ENCODE measurements around the gene ANGEL1. TPM values are rescaled to one million over a fixed set of nuclear protein-coding genes. Genes with fewer than 3 reads are reported as not detected.

The ANGEL1 gene
- total and polyA plus RNA-seq, 9 of the 15 experiments (the other 6 are each of a cell fraction or from before 2014, with no cell fraction given) = 2.1 to 22.2 (median 7.3) TPM

DNA sequence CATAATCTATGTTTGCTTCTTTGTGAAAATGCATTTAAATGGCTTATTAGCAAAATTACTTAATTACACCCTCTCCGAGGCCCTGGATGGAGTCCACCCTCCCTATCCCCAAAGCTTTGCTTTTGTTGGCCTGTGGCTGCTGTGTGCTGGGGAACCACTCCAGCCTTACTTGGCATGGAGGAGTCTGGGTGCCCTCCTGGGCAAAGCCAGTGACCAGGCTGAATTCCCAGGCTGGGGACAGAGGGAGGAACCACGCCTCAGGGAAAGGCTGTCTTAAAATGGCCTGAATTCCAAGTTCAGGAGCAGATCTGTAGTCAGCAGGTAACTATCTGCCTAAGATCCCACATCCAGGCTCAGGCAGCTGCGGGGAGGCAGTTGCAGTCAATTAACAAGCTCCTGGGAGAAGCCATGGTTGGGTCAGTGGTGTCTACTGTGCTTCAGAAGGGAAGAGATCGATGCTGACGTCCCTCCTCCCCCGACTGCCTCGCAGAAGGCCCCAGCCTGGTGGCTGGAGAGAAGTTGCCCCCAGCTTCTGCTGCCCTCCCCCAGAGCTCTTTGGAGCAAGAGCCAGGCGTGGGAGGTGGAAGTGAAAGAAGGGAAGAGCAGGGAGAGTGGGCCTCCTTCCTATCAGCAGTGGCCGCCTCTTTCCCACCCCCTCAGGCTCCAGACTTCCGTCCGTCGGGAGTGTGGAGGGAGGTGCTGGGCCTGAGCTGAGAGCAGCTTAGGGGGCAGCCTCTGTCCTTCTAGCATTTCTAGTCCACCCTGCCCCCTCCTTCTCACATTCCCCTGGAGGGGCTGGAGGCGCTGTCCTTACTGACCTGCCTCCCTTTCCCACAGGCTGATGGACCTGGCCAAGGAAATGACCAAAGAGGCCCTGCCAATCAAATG lies 40.1 kb downstream of the ANGEL1 start (continued):
- no peak for TF ChIP-seq RHOXF2B (CRISPR knock-in tag; conservative IDR thresholded peaks at IDR 0.05)
- no peak for TF ChIP-seq ZBTB8A (IDR thresholded peaks at IDR 0.05; ENCODE audit: partially characterized antibody)
- no peak for TF ChIP-seq NR2C1 (IDR thresholded peaks at IDR 0.05)
- TF ChIP-seq NR2C1 (tag; IDR thresholded peaks at IDR 0.05) = no peak
- no peak for TF ChIP-seq WHSC1 (IDR thresholded peaks at IDR 0.05; ENCODE audit: low read length)
- TF ChIP-seq CEBPZ (IDR thresholded peaks at IDR 0.05; ENCODE audit: borderline replicate concordance, low read depth, low read length) = no peak
- no peak for TF ChIP-seq ZMIZ1 (IDR thresholded peaks at IDR 0.05; ENCODE audit: low read depth in 2 of 2, low read length in 2 of 2)
- TF ChIP-seq, protein P1, sequence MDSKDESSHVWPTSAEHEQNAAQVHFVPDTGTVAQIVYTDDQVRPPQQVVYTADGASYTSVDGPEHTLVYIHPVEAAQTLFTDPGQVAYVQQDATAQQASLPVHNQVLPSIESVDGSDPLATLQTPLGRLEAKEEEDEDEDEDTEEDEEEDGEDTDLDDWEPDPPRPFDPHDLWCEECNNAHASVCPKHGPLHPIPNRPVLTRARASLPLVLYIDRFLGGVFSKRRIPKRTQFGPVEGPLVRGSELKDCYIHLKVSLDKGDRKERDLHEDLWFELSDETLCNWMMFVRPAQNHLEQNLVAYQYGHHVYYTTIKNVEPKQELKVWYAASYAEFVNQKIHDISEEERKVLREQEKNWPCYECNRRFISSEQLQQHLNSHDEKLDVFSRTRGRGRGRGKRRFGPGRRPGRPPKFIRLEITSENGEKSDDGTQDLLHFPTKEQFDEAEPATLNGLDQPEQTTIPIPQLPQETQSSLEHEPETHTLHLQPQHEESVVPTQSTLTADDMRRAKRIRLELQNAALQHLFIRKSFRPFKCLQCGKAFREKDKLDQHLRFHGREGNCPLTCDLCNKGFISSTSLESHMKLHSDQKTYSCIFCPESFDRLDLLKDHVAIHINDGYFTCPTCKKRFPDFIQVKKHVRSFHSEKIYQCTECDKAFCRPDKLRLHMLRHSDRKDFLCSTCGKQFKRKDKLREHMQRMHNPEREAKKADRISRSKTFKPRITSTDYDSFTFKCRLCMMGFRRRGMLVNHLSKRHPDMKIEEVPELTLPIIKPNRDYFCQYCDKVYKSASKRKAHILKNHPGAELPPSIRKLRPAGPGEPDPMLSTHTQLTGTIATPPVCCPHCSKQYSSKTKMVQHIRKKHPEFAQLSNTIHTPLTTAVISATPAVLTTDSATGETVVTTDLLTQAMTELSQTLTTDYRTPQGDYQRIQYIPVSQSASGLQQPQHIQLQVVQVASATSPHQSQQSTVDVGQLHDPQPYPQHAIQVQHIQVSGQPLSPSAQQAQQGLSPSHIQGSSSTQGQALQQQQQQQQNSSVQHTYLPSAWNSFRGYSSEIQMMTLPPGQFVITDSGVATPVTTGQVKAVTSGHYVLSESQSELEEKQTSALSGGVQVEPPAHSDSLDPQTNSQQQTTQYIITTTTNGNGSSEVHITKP (IDR thresholded peaks at IDR 0.05; ENCODE audit: partially characterized antibody) = peak; percentile 45
- peak; percentile 36 for TF ChIP-seq CBFA2T3 (IDR thresholded peaks at IDR 0.05)
- no peak for TF ChIP-seq E2F1 (CRISPR knock-in tag; IDR thresholded peaks at IDR 0.05)
- TF ChIP-seq, protein P2, sequence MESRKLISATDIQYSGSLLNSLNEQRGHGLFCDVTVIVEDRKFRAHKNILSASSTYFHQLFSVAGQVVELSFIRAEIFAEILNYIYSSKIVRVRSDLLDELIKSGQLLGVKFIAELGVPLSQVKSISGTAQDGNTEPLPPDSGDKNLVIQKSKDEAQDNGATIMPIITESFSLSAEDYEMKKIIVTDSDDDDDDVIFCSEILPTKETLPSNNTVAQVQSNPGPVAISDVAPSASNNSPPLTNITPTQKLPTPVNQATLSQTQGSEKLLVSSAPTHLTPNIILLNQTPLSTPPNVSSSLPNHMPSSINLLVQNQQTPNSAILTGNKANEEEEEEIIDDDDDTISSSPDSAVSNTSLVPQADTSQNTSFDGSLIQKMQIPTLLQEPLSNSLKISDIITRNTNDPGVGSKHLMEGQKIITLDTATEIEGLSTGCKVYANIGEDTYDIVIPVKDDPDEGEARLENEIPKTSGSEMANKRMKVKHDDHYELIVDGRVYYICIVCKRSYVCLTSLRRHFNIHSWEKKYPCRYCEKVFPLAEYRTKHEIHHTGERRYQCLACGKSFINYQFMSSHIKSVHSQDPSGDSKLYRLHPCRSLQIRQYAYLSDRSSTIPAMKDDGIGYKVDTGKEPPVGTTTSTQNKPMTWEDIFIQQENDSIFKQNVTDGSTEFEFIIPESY (CRISPR knock-in tag; IDR thresholded peaks at IDR 0.05) = no peak
- no peak for TF ChIP-seq IRF2 (CRISPR knock-in tag; IDR thresholded peaks at IDR 0.05)

All from K562 (cell line).